Kidney (tissue), 14 donors: ENCODE results near the gene SNAI3. TPM values are rescaled to one million over a fixed set of nuclear protein-coding genes. Genes with fewer than 3 reads are reported as not detected.

ENCODE experiments used
- DNase-seq, 5 donors: peaks; one replicate each; pipeline ENCODE4 v3.0.0-alpha.2; 2013 to 2020
- FAIRE-seq: peaks from 2 replicates; lab custom pipeline; 2012; peaks lifted over from hg19 to GRCh38; lab: Jason Lieb, UNC
- H3K27ac ChIP-seq, 2 donors: one replicate each; pipeline ENCODE4 v1.7.0; 2013; ENCODE audit warnings: low read depth in 2 of 2, low read length in 2 of 2, inconsistent platforms in 1 of 2
- H3K27me3 ChIP-seq: one replicate; pipeline ENCODE4 v1.7.1; 2013; ENCODE audit warnings: low read length, inconsistent platforms; ENCODE audit not compliant: control insufficient read depth, insufficient read depth
- H3K36me3 ChIP-seq, 3 donors: one replicate each; pipeline versions ENCODE4 v1.7.0 to v1.7.1; 2013; ENCODE audit warnings: low read length in 3 of 3, control low read depth in 1 of 3, inconsistent platforms in 1 of 3; ENCODE audit not compliant: insufficient read depth in 3 of 3, control insufficient read depth in 2 of 3
- H3K4me1 ChIP-seq, 3 donors: one replicate each; pipeline versions ENCODE4 v1.7.0 to v1.7.1; 2013; ENCODE audit warnings: low read length in 3 of 3, inconsistent platforms in 1 of 3, low read depth in 1 of 3; ENCODE audit not compliant: control insufficient read depth in 2 of 3, insufficient read depth in 2 of 3
- H3K4me3 ChIP-seq, 3 donors: one replicate each; pipeline versions ENCODE4 v1.7.0 to v1.8.1; 2013; ENCODE audit warnings: low read length in 3 of 3, control low read depth in 1 of 3, inconsistent platforms in 1 of 3
- H3K9ac ChIP-seq, 3 donors: one replicate each; pipeline versions ENCODE4 v1.7.0 to v1.7.1; 2013; ENCODE audit warnings: low read length in 3 of 3, control low read depth in 1 of 3, inconsistent platforms in 1 of 3
- H3K9me3 ChIP-seq, 3 donors: one replicate each; pipeline versions ENCODE4 v1.7.0 to v1.7.1; 2013; ENCODE audit warnings: low read length in 3 of 3, control low read depth in 1 of 3, inconsistent platforms in 1 of 3; ENCODE audit not compliant: control insufficient read depth in 2 of 3, insufficient read depth in 1 of 3
- CTCF ChIP-seq: IDR thresholded peaks from 3 replicates; pipeline ENCODE4 v1.5.1; 2012; ENCODE audit warnings: mild to moderate bottlenecking, moderate library complexity, borderline replicate concordance; ENCODE audit not compliant: insufficient read depth; ENCODE audit errors: extremely low read depth
- intact Hi-C: fragments of 100-400 bp; cut with DNase I; formaldehyde crosslinking; loops from one replicate; pipeline ENCODE4 v1.11.1; 2022
- polyA plus RNA-seq: library from polyadenylated mRNA; stranded (reverse); fragments of 350-450 nt; fragmentation: Illumina TruSeq; extraction: RNeasy Lipid Tissue Mini Kit (QIAGEN cat#74804); gene quantifications from one replicate; pipeline ENCODE4 v1.2.3, GENCODE V29; 2014; ENCODE audit warnings: low read depth, low replicate concordance; ENCODE audit not compliant: insufficient read depth
- total RNA-seq: library from RNA; stranded (reverse); fragmentation: NEBNext Ultra II Directional; extraction: Animal tissue kit (Norgen Biotek cat#: 25700); gene quantifications from one replicate; pipeline ENCODE4 v1.2.1, GENCODE V29; 2021
- donor health status: control.
- donor health status: control.
- donor health status: control.
- donor health status: control.
- donor health status: control.
- donor health status: DM: yes; HTN: yes; CAD: no.
- donor health status: Normal renal cell carcinoma (clear cell type).

Gene SNAI3
- total and polyA plus RNA-seq, 2 donors from 2014 or later: 0.75 to 2.3 TPM

- Histone ChIP-seq H3K9ac (peak overlapping the region in 1 of 3 donors; percentile 40), H3K4me3 (peak overlapping the region in 2 of 3 donors; percentile 10 to 58), H3K9me3 (no peaks in the 10 kb centered on the region), H3K27me3 (peaks cover 11% of the 10 kb centered on the region), H3K4me1 (peaks cover 0 to 4% (median 0%) of the 10 kb centered on the region in 3 donors), H3K36me3 (no peaks in the 10 kb centered on the region), H3K27ac (no peak overlapping the region)
- DNase-seq (peak in 3 of 5 donors; percentile 27 to 77 (median 29)), FAIRE-seq (no peak)
- no peak for TF ChIP-seq CTCF
- intact Hi-C loops: no loop called here
Observed at GRCh38 chr16:88685156-88686061, 898 bp downstream of the SNAI3 start.

GRCh38 chr16:88684569-88685155 is 1.6 kb downstream of the SNAI3 start:
- H3K4me1 ChIP-seq: peaks cover 0 to 4% (median 0%) of the 10 kb centered on the region in 3 donors

GRCh38 chr16:88681709-88682451 is 4.4 kb downstream of the SNAI3 start:
- DNase-seq: peak in 1 of 5 donors; percentile 87
- H3K27me3 ChIP-seq: peaks cover 9% of the 10 kb centered on the region
- H3K9ac ChIP-seq: no peak overlapping the region
- H3K4me1 ChIP-seq: peaks cover 0 to 6% (median 0%) of the 10 kb centered on the region in 3 donors
- intact Hi-C loops: no loop called here
- no peak for TF ChIP-seq CTCF
- no peaks in the 10 kb centered on the region for H3K36me3 ChIP-seq
- H3K4me3 ChIP-seq: no peak overlapping the region
- FAIRE-seq: no peak
- no peak overlapping the region for H3K27ac ChIP-seq
- no peaks in the 10 kb centered on the region for H3K9me3 ChIP-seq

More at GRCh38 chr16:88684569-88685155, 1.6 kb downstream of the SNAI3 start:
- Histone ChIP-seq H3K27ac (no peak overlapping the region), H3K36me3 (no peaks in the 10 kb centered on the region), H3K4me3 (no peak overlapping the region), H3K27me3 (peaks cover 11% of the 10 kb centered on the region), H3K9ac (no peak overlapping the region), H3K9me3 (no peaks in the 10 kb centered on the region)
- no peak for TF ChIP-seq CTCF
- intact Hi-C loops: no loop called here
- FAIRE-seq (no peak), DNase-seq (no peak)
